HFFc6 (cell line): ENCODE measurements around the gene AFF1. TPM values are rescaled to one million over a fixed set of nuclear protein-coding genes. Genes with fewer than 3 reads are reported as not detected.

ENCODE experiments used
- DNase-seq: peaks from one replicate; pipeline ENCODE4 v3.0.0-alpha.2; 2018
- H3K27ac Mint-ChIP-seq: 2 replicates; pipeline ENCODE4 v1.8.0; 2020; ENCODE audit warnings: mild to moderate bottlenecking, mixed read lengths
- H3K27me3 Mint-ChIP-seq: 2 replicates; pipeline ENCODE4 v1.8.0; 2021; ENCODE audit warnings: mild to moderate bottlenecking, moderate library complexity, mixed read lengths; ENCODE audit not compliant: insufficient read depth
- H3K36me3 Mint-ChIP-seq: 2 replicates; pipeline ENCODE4 v1.8.0; 2021; ENCODE audit warnings: low read depth, mixed read lengths
- H3K4me1 Mint-ChIP-seq: 2 replicates; pipeline ENCODE4 v1.8.0; 2020; ENCODE audit warnings: low read depth, mixed read lengths
- H3K4me3 Mint-ChIP-seq: 2 replicates; pipeline ENCODE4 v1.8.0; 2020; ENCODE audit warnings: mild to moderate bottlenecking, moderate library complexity, mixed read lengths
- H3K9me3 Mint-ChIP-seq: 2 replicates; pipeline ENCODE4 v1.8.0; 2020; ENCODE audit warnings: mild to moderate bottlenecking, mixed read lengths
- total RNA-seq, 6 experiments: library from RNA; stranded (reverse); fragmentation: NEBNext Ultra II Directional; extraction: Animal tissue kit (Norgen Biotek cat#: 25700); gene quantifications; 2 replicates in 1 of 6; 3 replicates in 5 of 6; pipeline ENCODE4 v1.2.3, GENCODE V29; 2021
- TF ChIP-seq, protein P1 (sequence below): fragments of 200-600 bp; sonication (generic); IDR thresholded peaks from 2 replicates; pipeline ENCODE4 v1.5.0; 2021; ENCODE audit warnings: antibody characterized with exemption, mild to moderate bottlenecking

AFF1 gene
- total RNA-seq, 6 experiments from 2014 or later = 28.3 to 43.6 (median 32.8) TPM

DNA sequence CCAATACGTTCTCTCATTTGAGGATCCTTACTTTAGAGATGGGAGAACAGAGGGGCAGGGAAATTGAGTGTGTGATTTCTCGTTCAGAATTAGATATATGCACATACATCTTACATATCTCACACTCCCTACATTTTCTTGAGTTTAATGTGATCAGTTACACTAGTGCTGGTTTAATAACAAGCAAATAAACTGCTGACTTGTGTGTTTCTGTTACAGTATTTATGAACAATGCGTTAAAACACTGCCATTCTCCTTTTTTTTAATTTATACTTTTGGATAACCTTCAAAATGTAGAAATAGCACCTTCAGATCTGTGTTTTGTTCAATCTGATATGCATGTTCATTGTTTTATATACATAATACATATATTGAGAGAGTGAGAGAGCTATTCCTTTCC lies 155.5 kb downstream of the AFF1 start:
- Mint-ChIP-seq H3K27ac (no peak overlapping the region), H3K36me3 (no peaks in the 10 kb centered on the region), H3K27me3 (no peaks in the 10 kb centered on the region), H3K4me1 (peaks cover 46% of the 10 kb centered on the region), H3K9me3 (no peaks in the 10 kb centered on the region), H3K4me3 (no peak overlapping the region)
- TF ChIP-seq, protein P1, sequence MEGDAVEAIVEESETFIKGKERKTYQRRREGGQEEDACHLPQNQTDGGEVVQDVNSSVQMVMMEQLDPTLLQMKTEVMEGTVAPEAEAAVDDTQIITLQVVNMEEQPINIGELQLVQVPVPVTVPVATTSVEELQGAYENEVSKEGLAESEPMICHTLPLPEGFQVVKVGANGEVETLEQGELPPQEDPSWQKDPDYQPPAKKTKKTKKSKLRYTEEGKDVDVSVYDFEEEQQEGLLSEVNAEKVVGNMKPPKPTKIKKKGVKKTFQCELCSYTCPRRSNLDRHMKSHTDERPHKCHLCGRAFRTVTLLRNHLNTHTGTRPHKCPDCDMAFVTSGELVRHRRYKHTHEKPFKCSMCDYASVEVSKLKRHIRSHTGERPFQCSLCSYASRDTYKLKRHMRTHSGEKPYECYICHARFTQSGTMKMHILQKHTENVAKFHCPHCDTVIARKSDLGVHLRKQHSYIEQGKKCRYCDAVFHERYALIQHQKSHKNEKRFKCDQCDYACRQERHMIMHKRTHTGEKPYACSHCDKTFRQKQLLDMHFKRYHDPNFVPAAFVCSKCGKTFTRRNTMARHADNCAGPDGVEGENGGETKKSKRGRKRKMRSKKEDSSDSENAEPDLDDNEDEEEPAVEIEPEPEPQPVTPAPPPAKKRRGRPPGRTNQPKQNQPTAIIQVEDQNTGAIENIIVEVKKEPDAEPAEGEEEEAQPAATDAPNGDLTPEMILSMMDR = no peak
- no peak for DNase-seq

DNA sequence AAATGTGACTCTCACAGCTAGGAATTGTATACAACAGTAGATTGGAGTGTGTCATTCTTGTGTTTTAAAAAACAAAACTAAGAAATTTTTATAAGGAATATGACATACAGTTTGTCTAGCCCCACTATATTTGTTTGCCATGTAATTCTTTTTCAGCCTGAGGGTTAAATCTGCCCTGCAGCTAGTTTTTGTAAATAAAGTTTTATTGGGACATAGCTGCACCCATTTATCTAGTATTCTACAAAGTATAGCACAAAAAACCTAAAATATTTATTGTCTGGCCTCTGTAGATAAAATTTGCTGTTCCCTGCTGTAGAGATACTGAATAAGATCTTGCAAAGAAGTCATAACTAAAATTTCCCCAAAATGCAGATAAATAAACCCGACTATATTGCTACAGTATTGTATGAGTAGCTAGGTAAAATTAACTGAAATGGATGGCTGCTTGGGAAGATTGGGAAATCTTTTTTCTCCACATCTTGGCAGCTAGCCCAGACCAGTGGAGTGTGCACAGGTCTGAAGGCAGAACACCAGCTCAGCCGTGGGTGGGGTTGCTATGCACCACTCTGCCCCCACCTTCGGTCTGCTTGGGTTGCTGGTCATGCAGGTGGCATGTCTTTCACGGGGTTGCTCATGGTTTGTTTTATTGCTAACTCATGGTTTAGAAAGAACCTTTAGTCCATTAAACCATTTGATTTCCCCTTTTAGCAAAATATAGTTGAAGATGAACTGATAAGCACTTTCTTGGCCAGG lies 157.8 kb downstream of the AFF1 start:
- Mint-ChIP-seq H3K27ac (peak overlapping the region; percentile 80), H3K27me3 (no peaks in the 10 kb centered on the region), H3K4me3 (peak overlapping the region; percentile 4; the same call in 1 of the 2 replicates), H3K4me1 (peaks cover 33% of the 10 kb centered on the region), H3K36me3 (0 out of 2 replicates have a peak, but pooled peaks cover 3% of the 10 kb centered on the region), H3K9me3 (no peaks in the 10 kb centered on the region)
- DNase-seq = peak; percentile 89
- TF ChIP-seq, protein P1 = no peak

DNA sequence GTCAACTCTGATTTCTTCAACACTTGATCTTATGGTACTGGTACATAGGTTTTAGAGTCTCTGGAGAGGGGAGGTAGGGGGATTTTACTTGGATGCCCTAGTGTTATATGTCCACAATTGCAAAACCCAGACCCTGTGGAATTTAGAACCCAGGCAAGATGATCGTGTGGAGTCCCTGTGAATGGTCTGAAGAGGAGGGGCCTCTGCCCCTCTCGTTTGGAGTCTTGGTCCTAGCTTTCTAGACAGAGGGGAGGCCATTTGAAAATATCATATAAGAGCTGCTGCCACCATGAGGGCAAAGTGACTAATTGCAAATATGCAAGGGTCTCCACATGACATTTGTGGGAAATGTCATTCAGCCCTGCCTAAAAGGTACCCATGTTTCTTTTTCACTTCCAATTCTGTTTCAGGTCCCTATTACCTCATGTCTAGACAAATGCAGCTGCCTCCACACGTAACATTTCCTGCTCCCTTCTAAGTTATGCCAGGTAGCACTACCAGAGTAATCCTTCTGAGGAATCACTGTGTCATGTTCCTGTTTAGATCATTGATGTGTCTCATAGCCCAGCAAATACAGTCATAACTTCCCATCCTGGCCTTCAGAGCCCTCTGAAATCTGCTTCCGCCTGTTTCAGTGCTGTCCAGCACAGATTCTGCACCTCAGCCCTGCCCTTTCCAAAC lies 158.8 kb downstream of the AFF1 start:
- H3K4me1 Mint-ChIP-seq = peaks cover 26% of the 10 kb centered on the region
- H3K36me3 Mint-ChIP-seq = 0 out of 2 replicates have a peak, but pooled peaks cover 3% of the 10 kb centered on the region
- peak; percentile 40 for DNase-seq
- no peaks in the 10 kb centered on the region for H3K9me3 Mint-ChIP-seq
- no peaks in the 10 kb centered on the region for H3K27me3 Mint-ChIP-seq
- TF ChIP-seq, protein P1 = peak; percentile 75
- peak overlapping the region; percentile 73 for H3K27ac Mint-ChIP-seq
- no peak overlapping the region for H3K4me3 Mint-ChIP-seq

DNA sequence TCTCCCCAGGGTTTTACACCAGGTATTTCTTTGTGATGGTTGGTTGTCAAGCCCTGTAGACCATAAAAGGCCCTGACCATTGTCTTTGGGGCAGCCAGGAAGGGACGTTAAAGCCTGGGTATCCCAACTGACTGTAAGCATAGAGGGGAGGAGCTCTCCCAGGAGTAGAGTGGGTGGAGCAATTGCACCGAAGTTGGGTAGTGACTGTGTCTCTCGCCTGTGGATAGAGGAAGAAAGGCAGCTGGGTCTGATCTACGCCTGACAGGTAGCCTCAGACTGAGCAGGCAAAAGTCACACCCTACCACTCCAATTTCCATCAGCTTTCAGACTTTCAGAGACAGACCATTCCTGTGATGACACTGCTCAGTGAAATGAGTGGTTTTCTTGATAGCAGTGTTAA lies 162.3 kb downstream of the AFF1 start:
- TF ChIP-seq, protein P1 = no peak
- no peak for DNase-seq
- Mint-ChIP-seq H3K27me3 (peaks cover 2% of the 10 kb centered on the region; the same call in 1 of the 2 replicates), H3K36me3 (peaks cover 14% of the 10 kb centered on the region), H3K4me1 (peaks cover 22% of the 10 kb centered on the region), H3K4me3 (no peak overlapping the region), H3K27ac (no peak overlapping the region), H3K9me3 (no peaks in the 10 kb centered on the region)

DNA sequence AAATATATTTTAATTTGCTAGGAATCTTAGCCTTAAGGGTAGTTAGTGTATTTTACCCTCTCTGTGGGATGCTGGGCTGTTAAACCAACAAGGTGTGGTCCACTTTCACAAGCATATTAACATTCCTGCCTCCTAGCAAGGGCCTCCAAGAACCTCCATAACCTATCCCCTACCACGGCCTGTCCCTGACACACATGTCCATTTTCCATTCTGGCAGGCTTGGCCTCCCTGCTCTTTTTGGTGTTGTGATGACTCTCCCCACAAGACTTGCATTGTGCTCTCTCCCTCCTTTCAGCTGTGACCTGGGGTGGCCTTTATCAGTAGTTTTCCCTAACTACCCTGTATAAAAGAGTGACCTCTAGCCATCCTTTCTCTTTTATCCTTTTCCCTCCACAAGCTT lies 165.4 kb downstream of the AFF1 start:
- Mint-ChIP-seq H3K36me3 (peaks cover 14% of the 10 kb centered on the region), H3K9me3 (no peaks in the 10 kb centered on the region), H3K27me3 (peaks cover 2% of the 10 kb centered on the region; the same call in 1 of the 2 replicates), H3K4me1 (peaks cover 23% of the 10 kb centered on the region), H3K4me3 (no peak overlapping the region), H3K27ac (no peak overlapping the region)
- TF ChIP-seq, protein P1 = no peak
- DNase-seq = no peak
